Stomach (tissue), 9 donors: ENCODE results near the gene U2SURP. TPM values are rescaled to one million over a fixed set of nuclear protein-coding genes. Genes with fewer than 3 reads are reported as not detected.
"Not testable (repeated sequence)": the region's sequence is repeated elsewhere in the genome, so short reads cannot be mapped to it uniquely, and the experiment has no call there.

Experiments
- DNase-seq, 2 donors: peaks; one replicate each; pipeline versions ENCODE4 v3.0.0 to v3.0.0-alpha.2; 2013 to 2019
- H3K27ac ChIP-seq, 5 donors: fragments of 200-600 bp in 4 of 5; sonication (generic) in 4 of 5; one replicate each; pipeline ENCODE4 v1.5.1; 2013 to 2019; ENCODE audit warnings: mild to moderate bottlenecking in 1 of 5, moderate library complexity in 1 of 5
- H3K27me3 ChIP-seq, 3 donors: fragments of 200-600 bp; sonication (generic); one replicate each; pipeline ENCODE4 v1.5.1; 2017 to 2019; ENCODE audit warnings: mixed run types in 1 of 3
- H3K36me3 ChIP-seq, 4 donors: fragments of 200-600 bp; sonication (generic); 1 replicate in 3 of 4; 2 replicates in 1 of 4; pipeline ENCODE4 v1.5.1; 2016 to 2019
- H3K4me1 ChIP-seq, 4 donors: fragments of 200-600 bp; sonication (generic); one replicate each; pipeline ENCODE4 v1.5.1; 2016 to 2019
- H3K4me3 ChIP-seq, 4 donors: fragments of 200-600 bp; sonication (generic) in 3 of 4; one replicate each; pipeline ENCODE4 v1.5.1; 2016 to 2019; ENCODE audit warnings: mild to moderate bottlenecking in 1 of 4
- H3K9me3 ChIP-seq, 4 donors: fragments of 200-600 bp; sonication (generic); one replicate each; pipeline ENCODE4 v1.5.1; 2016 to 2019
- EP300 ChIP-seq: sonication (generic); formaldehyde crosslinking; IDR thresholded peaks from one replicate; pipeline ENCODE4 v1.6.1; 2017; ENCODE audit warnings: antibody characterized with exemption
- POLR2A ChIP-seq, 4 donors: fragments of 450-650 bp; IDR thresholded peaks; one replicate each; pipeline ENCODE4 v1.6.1; 2016; ENCODE audit warnings: antibody characterized with exemption in 4 of 4, control low read depth in 2 of 4, mild to moderate bottlenecking in 1 of 4, moderate library complexity in 1 of 4
- POLR2AphosphoS5 ChIP-seq, 3 donors: sonication (generic); formaldehyde crosslinking; IDR thresholded peaks; one replicate each; pipeline ENCODE4 v1.6.1; 2016; ENCODE audit warnings: antibody characterized with exemption in 3 of 3
- WGBS, 5 donors: extraction: QIAGEN DNeasy Blood & Tissue Kit in 3 of 5; methylation state at CpG; one replicate each; pipeline versions ENCODE4 v1.1.5 to v1.1.7; 2013 to 2018; 5-methylcytosine and 5-hydroxymethylcytosine counted together
- intact Hi-C: fragments of 100-400 bp; cut with DNase I; formaldehyde crosslinking; loops from one replicate; pipeline ENCODE4 v1.15.1; 2023; ENCODE audit warnings: low total_unique reads
- polyA plus RNA-seq, 3 donors: library from polyadenylated mRNA; stranded (reverse); fragments of 200-250 nt; gene quantifications; one replicate each; pipeline ENCODE4 v1.2.3, GENCODE V29; 2013
- total RNA-seq, 5 donors: library from RNA; depleted of rRNA; stranded (reverse); fragments of >200 nt; gene quantifications; one replicate each; pipeline versions ENCODE4 v1.1.0 to v1.2.3, GENCODE V29; 2014 to 2016
- TF ChIP-seq, protein P1 (sequence below), 7 experiments: fragments of 450-650 bp in 4 of 7; fragments of 200-600 bp in 3 of 7; sonication (generic) in 3 of 7; IDR thresholded peaks; one replicate each; pipeline ENCODE4 v1.5.1; 2016 to 2019; ENCODE audit warnings: antibody characterized with exemption in 7 of 7, control low read depth in 2 of 7, mild to moderate bottlenecking in 1 of 7
- donor health status: healthy with polysubstance abuse.
- donor health status: Bipolar disorder and iron deficiency.
- donor health status: healthy.

U2SURP gene
- total and polyA plus RNA-seq, 8 donors: 12.8 to 156 (median 59.9) TPM

DNA sequence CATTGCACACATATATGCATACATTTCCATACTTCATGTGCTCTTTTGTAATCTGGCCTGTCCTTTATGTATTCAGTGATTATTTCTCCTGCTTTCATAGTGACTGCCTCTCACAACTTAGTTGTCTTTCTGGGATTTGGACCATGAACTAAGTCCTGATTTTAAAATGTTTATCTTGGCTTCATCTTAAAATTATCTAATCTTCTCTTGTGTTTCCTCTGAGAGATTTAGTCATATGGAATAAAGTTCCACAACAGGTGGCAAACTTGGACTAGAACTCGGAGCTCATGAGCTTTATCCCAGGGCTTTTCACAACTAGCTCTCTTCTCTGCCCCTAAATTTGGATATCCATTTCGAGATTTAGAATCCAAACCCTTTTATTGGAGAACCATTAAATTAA, 44.3 kb downstream of the U2SURP start:
- peaks cover 20 to 63% (median 58%) of the 10 kb centered on the region in 4 donors for H3K36me3 ChIP-seq
- H3K27me3 ChIP-seq: no peaks in the 10 kb centered on the region
- WGBS, 5 donors: 68 to 81% (median 73%) methylated on average over 2 of the region's 2 CpGs
- H3K9me3 ChIP-seq: no peaks in the 10 kb centered on the region
- H3K27ac ChIP-seq: no peak overlapping the region
- DNase-seq: no peak
- TF ChIP-seq POLR2A (IDR thresholded peaks at IDR 0.05) (no peak), POLR2AphosphoS5 (IDR thresholded peaks at IDR 0.05) (no peak), EP300 (no peak)
- TF ChIP-seq, protein P1, sequence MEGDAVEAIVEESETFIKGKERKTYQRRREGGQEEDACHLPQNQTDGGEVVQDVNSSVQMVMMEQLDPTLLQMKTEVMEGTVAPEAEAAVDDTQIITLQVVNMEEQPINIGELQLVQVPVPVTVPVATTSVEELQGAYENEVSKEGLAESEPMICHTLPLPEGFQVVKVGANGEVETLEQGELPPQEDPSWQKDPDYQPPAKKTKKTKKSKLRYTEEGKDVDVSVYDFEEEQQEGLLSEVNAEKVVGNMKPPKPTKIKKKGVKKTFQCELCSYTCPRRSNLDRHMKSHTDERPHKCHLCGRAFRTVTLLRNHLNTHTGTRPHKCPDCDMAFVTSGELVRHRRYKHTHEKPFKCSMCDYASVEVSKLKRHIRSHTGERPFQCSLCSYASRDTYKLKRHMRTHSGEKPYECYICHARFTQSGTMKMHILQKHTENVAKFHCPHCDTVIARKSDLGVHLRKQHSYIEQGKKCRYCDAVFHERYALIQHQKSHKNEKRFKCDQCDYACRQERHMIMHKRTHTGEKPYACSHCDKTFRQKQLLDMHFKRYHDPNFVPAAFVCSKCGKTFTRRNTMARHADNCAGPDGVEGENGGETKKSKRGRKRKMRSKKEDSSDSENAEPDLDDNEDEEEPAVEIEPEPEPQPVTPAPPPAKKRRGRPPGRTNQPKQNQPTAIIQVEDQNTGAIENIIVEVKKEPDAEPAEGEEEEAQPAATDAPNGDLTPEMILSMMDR (IDR thresholded peaks at IDR 0.05): no peak
- peaks cover 0 to 3% (median 0%) of the 10 kb centered on the region in 4 donors for H3K4me1 ChIP-seq
- intact Hi-C loops: no loop called here
- H3K4me3 ChIP-seq: no peak overlapping the region

DNA sequence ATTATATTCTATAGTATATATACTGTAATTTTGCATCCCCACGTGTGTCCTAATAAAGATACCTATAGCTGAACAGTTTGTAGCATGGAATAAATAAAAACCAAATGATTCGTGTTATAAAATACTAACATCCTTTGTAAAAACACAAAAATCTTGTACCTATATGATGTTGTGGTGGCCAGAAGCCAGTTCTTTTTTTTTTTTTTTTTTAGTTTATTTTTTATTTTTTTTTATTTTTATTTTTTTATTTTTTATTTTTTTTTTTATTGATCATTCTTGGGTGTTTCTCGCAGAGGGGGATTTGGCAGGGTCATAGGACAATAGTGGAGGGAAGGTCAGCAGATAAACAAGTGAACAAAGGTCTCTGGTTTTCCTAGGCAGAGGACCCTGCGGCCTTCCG, 44.7 kb downstream of the U2SURP start:
- intact Hi-C loops, H3K4me3 ChIP-seq, DNase-seq, H3K27me3 ChIP-seq, H3K4me1 ChIP-seq, H3K9me3 ChIP-seq, H3K27ac ChIP-seq: not testable (repeated sequence)
- peaks cover 25 to 67% (median 62%) of the 10 kb centered on the region in 4 donors for H3K36me3 ChIP-seq
- 86 to 99% (median 96%) methylated on average over 3 to 5 of the region's 5 CpGs for WGBS, 5 donors

DNA sequence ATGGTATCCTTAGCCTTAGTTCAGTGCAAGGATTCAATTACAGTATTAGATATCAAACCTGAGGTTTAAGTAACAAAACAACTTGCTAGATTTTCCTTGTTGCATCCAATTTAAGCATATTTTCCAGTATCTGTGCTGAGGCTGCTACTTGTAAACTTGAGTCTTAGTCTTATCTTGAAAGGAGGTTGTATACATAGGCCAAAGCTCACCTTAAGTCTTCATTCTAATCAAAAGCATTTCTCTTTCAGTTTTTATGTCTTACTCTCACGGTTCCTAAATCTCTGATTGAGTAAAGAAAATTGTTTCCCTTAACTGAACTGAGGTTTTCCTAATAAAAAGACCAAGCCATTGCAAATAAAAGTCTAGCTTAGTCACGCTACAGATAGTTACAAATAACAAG, 52.6 kb downstream of the U2SURP start:
- Histone ChIP-seq H3K27ac (no peak overlapping the region), H3K4me3 (no peak overlapping the region), H3K27me3 (no peaks in the 10 kb centered on the region), H3K9me3 (no peaks in the 10 kb centered on the region), H3K36me3 (peaks cover 17 to 78% (median 71%) of the 10 kb centered on the region in 4 donors), H3K4me1 (peaks cover 0 to 15% (median 1%) of the 10 kb centered on the region in 4 donors)
- 62 to 81% (median 75%) methylated on average over 2 of the region's 2 CpGs for WGBS, 5 donors
- TF ChIP-seq, protein P1 (IDR thresholded peaks at IDR 0.05): no peak
- TF ChIP-seq POLR2AphosphoS5 (IDR thresholded peaks at IDR 0.05): no peak
- no peak for TF ChIP-seq POLR2A (IDR thresholded peaks at IDR 0.05)
- no peak for TF ChIP-seq EP300
- DNase-seq: no peak
- intact Hi-C loops: no loop called here

DNA sequence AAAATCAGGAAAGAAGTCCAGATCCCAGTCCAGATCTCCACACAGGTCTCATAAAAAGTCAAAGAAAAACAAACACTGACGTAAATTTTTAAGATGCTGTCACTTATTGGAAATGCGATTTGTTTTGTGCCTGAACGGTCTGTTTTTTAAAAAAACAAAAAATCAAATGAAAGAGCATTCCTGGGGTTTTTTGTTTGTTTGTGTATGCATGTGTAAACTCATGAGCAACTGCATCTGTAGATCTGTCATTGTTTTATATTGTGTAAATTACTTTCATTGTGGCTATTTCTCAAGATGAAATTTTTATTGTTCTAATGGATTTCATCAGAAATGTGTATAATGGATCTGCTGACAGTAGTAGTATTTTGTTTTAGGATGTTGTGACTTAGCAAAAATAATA, 55.0 kb downstream of the U2SURP start:
- H3K27me3 ChIP-seq: no peaks in the 10 kb centered on the region
- no peak overlapping the region for H3K4me3 ChIP-seq
- no peaks in the 10 kb centered on the region for H3K9me3 ChIP-seq
- 85 to 93% (median 92%) methylated on average over 3 of the region's 3 CpGs for WGBS, 5 donors
- peaks cover 0 to 15% (median 1%) of the 10 kb centered on the region in 4 donors for H3K4me1 ChIP-seq
- intact Hi-C loops: no loop called here
- H3K27ac ChIP-seq: no peak overlapping the region
- H3K36me3 ChIP-seq: peaks cover 9 to 55% (median 54%) of the 10 kb centered on the region in 4 donors
- no peak for DNase-seq
- TF ChIP-seq POLR2AphosphoS5 (IDR thresholded peaks at IDR 0.05): no peak
- TF ChIP-seq, protein P1 (IDR thresholded peaks at IDR 0.05): no peak
- no peak for TF ChIP-seq POLR2A (IDR thresholded peaks at IDR 0.05)
- no peak for TF ChIP-seq EP300

DNA sequence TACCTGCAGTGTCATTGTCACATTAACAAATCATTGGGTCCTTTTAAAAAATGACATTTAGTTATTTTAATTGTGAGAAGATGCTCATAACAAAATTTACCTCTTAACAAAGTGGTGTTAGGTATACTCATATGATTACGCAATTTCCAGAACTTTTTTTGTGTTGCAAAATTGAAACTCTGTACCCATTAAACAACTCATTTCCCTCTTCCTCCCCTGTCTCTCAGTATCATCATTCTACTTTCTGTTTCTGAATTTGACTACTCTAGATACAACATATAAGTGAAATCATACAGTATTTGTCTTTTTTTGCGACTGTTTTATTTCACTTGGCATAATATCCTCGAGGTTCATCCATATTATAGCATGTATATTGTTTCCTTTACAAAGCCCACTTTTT, 59.5 kb downstream of the U2SURP start:
- Histone ChIP-seq H3K27me3 (no peaks in the 10 kb centered on the region), H3K9me3 (no peaks in the 10 kb centered on the region), H3K27ac (no peak overlapping the region), H3K4me1 (peaks cover 0 to 15% (median 2%) of the 10 kb centered on the region in 4 donors), H3K36me3 (peaks cover 0 to 11% (median 10%) of the 10 kb centered on the region in 4 donors), H3K4me3 (no peak overlapping the region)
- intact Hi-C loops: no loop called here
- 83 to 94% (median 90%) methylated on average over 3 of the region's 3 CpGs for WGBS, 5 donors
- no peak for DNase-seq
- no peak for TF ChIP-seq EP300
- no peak for TF ChIP-seq POLR2AphosphoS5 (IDR thresholded peaks at IDR 0.05)
- TF ChIP-seq, protein P1 (IDR thresholded peaks at IDR 0.05): no peak
- TF ChIP-seq POLR2A (IDR thresholded peaks at IDR 0.05): no peak
